Activated CD8-positive, alpha-beta T cell treated with anti-CD3 and anti-CD28 coated beads, Interleukin-2, amount 10 ng/mL, durations not matched to agents 7 days and 5 days (primary cell): ENCODE measurements around the gene ACAD8. TPM values are rescaled to one million over a fixed set of nuclear protein-coding genes. Genes with fewer than 3 reads are reported as not detected.
A peak's percentile ranks its signal among the peaks of the same experiment; 100 is the strongest.
"Not testable (repeated sequence)": the region's sequence is repeated elsewhere in the genome, so short reads cannot be mapped to it uniquely, and the experiment has no call there.

Source experiments
- ATAC-seq: fragments of 150-1000 bp; cut with Tn5 transposase; one replicate; pipeline ENCODE4 v1.10.0; 2021; ENCODE audit warnings: moderate library complexity
- CTCF ChIA-PET: fragments of 350-600 bp; sonication (Branson Sonifier 250); formaldehyde crosslinking; loops from one replicate; lab custom pipeline; 2021; ENCODE audit warnings: antibody characterized with exemption; lab: Charles Lee
- POLR2A ChIA-PET: fragments of 350-600 bp; sonication (Branson Sonifier 250); formaldehyde crosslinking; loops from one replicate; lab custom pipeline; 2021; ENCODE audit warnings: antibody characterized with exemption; lab: Charles Lee
- DNase-seq: peaks from one replicate; pipeline ENCODE4 v3.0.0-alpha.2; 2020
- H3K27ac Mint-ChIP-seq: one replicate; pipeline ENCODE4 v1.8.0; 2021; ENCODE audit warnings: mild to moderate bottlenecking, mixed read lengths
- H3K27me3 Mint-ChIP-seq: one replicate; pipeline ENCODE4 v1.8.0; 2021; ENCODE audit warnings: low read depth, mixed read lengths
- H3K36me3 Mint-ChIP-seq: one replicate; pipeline ENCODE4 v1.8.0; 2021; ENCODE audit warnings: low read depth, mixed read lengths
- H3K4me1 Mint-ChIP-seq: one replicate; pipeline ENCODE4 v1.8.0; 2021; ENCODE audit warnings: low read depth, mixed read lengths
- H3K4me3 Mint-ChIP-seq: one replicate; pipeline ENCODE4 v1.8.0; 2021; ENCODE audit warnings: mild to moderate bottlenecking, mixed read lengths
- H3K9me3 Mint-ChIP-seq: one replicate; pipeline ENCODE4 v1.8.0; 2022; ENCODE audit warnings: mixed read lengths; ENCODE audit not compliant: insufficient read depth
- total RNA-seq, 2 experiments: library from RNA; stranded (reverse); gene quantifications; one replicate each; pipeline ENCODE4 v1.2.3, GENCODE V29; 2021

Gene ACAD8
- total RNA-seq, 2 experiments from 2014 or later: 20.7 to 21.1 TPM

DNA sequence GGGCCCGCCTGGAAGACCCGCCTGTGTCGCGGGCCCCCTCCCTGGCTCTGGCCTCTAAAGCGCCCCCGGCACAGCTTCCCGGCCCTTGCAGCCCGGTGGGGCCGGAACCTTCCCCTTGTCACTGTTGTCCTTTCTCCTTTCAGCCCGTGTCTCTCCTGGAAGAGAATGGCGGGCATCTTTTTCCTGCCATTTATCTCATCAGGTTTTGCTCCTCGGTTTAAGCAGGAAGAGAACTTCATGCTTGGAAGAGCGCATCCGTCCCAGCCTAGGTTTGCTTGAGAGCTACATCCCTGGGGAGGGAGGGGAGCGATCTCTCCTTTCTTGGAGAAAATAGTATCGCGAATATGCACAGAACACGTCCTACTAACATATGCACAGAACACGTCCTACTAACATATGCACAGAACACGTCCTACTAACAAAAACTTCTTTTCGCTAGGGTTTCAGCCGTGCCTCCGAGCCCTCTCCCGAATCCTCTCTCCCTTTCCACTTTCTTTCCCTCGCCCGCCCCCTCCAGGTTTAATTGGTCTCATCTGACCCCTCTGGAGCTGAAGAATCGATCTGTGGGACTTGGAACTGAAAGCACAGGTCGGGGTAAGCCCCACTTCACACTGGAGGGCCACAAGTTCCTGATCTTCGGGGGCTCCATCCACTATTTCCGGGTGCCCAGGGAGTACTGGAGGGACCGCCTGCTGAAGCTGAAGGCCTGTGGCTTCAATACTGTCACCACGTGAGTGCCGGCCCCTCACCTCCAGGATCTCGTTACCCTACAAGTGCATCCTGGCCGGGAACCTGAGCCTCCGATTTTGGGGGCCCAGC is 24.0 kb downstream of the ACAD8 start:
- no peak for DNase-seq
- peaks cover 8% of the 10 kb centered on the region for H3K27me3 Mint-ChIP-seq

GRCh38 chr11:134278356-134278755 is 25.0 kb downstream of the ACAD8 start:
- H3K27ac Mint-ChIP-seq: no peak overlapping the region
- no peak for DNase-seq
- ChIA-PET CTCF (interaction anchor here (0.9 to 1.3 kb wide), 3 partner anchors 15 to 77 kb away, joined by 3 to 4 read pairs (median 4); no protein-coding TSS in a partner anchor), POLR2A (interaction anchor here (0.8 to 1.1 kb wide), 2 partner anchors 15 to 54 kb away, joined by 4 to 6 read pairs; partner anchors contain the start of genes NCAPD3 and VPS26B)
- H3K4me3 Mint-ChIP-seq: no peak overlapping the region
- peaks cover 8% of the 10 kb centered on the region for H3K9me3 Mint-ChIP-seq
- no peak for ATAC-seq
- H3K27me3 Mint-ChIP-seq: peaks cover 8% of the 10 kb centered on the region
- peaks cover 28% of the 10 kb centered on the region for H3K4me1 Mint-ChIP-seq
- peaks cover 9% of the 10 kb centered on the region for H3K36me3 Mint-ChIP-seq

More for the DNA sequence above, 24.0 kb downstream of the ACAD8 start:
- no peak for ATAC-seq
- peaks cover 8% of the 10 kb centered on the region for H3K9me3 Mint-ChIP-seq
- H3K4me1 Mint-ChIP-seq: peaks cover 38% of the 10 kb centered on the region
- H3K36me3 Mint-ChIP-seq: peaks cover 9% of the 10 kb centered on the region
- POLR2A ChIA-PET: interaction anchor here (0.8 to 2.6 kb wide), 3 partner anchors 24 to 53 kb away, joined by 3 to 14 read pairs (median 4); partner anchors contain the start of genes ACAD8, NCAPD3, THYN1 and VPS26B
- CTCF ChIA-PET: interaction anchor here (1.1 to 6.6 kb wide), 3 partner anchors 14 to 33 kb away, joined by 4 to 94 read pairs (median 6); partner anchors contain the start of genes ACAD8 and THYN1
- H3K27ac Mint-ChIP-seq: peak overlapping the region; percentile 34
- peak overlapping the region; percentile 65 for H3K4me3 Mint-ChIP-seq

GRCh38 chr11:134281635-134282034 is 28.3 kb downstream of the ACAD8 start:
- CTCF ChIA-PET, H3K4me3 Mint-ChIP-seq, H3K36me3 Mint-ChIP-seq, DNase-seq, H3K27ac Mint-ChIP-seq, POLR2A ChIA-PET, H3K4me1 Mint-ChIP-seq, H3K27me3 Mint-ChIP-seq, H3K9me3 Mint-ChIP-seq, ATAC-seq: not testable (repeated sequence)

GRCh38 chr11:134282121-134283045 is 29.0 kb downstream of the ACAD8 start:
- ATAC-seq: no peak
- Mint-ChIP-seq H3K36me3 (peaks cover 6% of the 10 kb centered on the region), H3K27ac (no peak overlapping the region), H3K27me3 (peaks cover 5% of the 10 kb centered on the region), H3K4me3 (no peak overlapping the region), H3K9me3 (peaks cover 8% of the 10 kb centered on the region), H3K4me1 (peaks cover 6% of the 10 kb centered on the region)
- DNase-seq: no peak
- POLR2A ChIA-PET: no interaction called here
- CTCF ChIA-PET: interaction anchor here (0.9 kb wide), 1 partner anchor 18 kb away, joined by 3 read pairs; no protein-coding TSS in a partner anchor

DNA sequence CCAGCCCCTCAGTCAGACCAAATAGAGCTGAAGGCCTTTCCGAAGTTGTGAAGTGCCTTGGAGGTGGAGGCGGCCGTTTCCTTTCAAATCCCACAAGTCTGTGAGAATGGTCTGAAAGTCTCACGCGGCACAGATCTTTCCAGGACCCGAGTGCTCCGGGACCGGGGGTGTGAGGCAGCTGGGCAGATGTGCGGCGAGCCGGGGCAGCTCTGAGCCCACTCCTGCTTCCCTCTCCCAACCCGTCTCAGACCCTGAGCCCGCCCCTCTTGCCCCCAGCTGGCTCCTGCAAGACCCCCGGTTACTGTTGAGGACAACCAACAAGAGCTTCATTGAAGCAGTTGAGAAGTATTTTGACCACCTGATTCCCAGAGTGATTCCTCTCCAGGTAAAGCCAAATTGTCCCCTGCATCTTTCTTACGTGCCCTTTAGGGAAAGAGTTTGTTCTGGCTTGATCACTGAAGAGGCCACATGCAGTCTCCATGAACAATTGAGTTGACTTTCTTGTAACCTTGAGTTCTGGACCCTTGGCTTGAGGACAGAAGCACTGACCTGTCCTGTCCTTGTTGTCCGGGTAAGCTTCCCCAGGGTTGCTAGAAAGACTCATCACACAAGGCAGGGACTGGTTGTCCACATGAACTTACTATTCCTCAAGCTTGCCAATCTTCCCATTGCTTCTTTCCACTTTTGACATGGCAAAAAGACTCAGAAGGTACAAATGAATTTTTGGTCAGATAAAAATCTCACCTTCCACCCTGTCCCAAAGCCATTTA is 30.3 kb downstream of the ACAD8 start:
- CTCF ChIA-PET: no interaction called here
- peaks cover 1% of the 10 kb centered on the region for H3K9me3 Mint-ChIP-seq
- no peak for ATAC-seq
- POLR2A ChIA-PET: no interaction called here
- peaks cover 3% of the 10 kb centered on the region for H3K4me1 Mint-ChIP-seq
- H3K36me3 Mint-ChIP-seq: peaks cover 1% of the 10 kb centered on the region
- no peak overlapping the region for H3K4me3 Mint-ChIP-seq
- DNase-seq: no peak
- no peak overlapping the region for H3K27ac Mint-ChIP-seq
- peaks cover 2% of the 10 kb centered on the region for H3K27me3 Mint-ChIP-seq

DNA sequence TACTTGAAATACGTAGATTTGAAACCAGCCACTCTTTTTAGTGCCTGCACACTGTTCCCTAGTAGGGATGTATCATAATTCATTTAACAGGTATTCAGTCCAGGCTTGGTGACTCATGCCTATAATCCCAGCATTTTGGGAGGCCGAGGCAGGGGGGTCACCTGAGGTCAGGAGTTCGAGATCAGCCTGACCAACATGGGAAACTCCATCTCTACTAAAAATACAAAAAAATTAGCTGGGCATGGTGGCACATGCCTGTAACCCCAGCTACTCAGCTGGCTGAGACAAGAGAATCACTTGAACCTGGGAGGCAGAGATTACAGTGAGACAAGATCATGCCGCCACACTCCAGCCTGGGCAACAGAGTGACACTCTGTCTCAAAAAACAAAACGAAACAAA is 31.0 kb downstream of the ACAD8 start:
- CTCF ChIA-PET, H3K27me3 Mint-ChIP-seq, H3K27ac Mint-ChIP-seq, ATAC-seq, H3K9me3 Mint-ChIP-seq, H3K36me3 Mint-ChIP-seq, H3K4me3 Mint-ChIP-seq, POLR2A ChIA-PET, DNase-seq, H3K4me1 Mint-ChIP-seq: not testable (repeated sequence)

DNA sequence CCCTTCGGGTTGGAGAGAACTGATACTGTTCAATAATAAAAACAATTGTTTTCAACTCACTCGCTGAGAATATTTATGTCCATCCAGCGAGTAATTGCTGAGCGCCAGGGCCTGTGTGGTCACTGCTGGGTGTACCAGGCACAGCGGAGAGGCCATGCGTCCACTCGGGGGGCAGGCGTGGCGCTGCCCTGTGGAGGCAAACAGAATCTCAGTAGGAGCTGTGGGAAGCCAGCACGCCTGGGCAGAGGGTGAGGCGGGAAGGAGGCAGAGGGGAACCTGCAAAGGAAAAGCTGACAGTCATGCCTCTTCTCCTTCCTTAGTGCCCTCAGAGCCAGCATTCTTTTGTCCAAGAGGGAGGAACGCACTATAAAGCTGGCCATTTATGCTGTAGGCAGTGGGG is 34.2 kb downstream of the ACAD8 start:
- POLR2A ChIA-PET: interaction anchor here (0.7 kb wide), 1 partner anchor 14 kb away, joined by 3 read pairs; no protein-coding TSS in a partner anchor
- Mint-ChIP-seq H3K4me1 (no peaks in the 10 kb centered on the region), H3K27ac (no peak overlapping the region), H3K4me3 (no peak overlapping the region), H3K9me3 (no peaks in the 10 kb centered on the region), H3K36me3 (no peaks in the 10 kb centered on the region), H3K27me3 (no peaks in the 10 kb centered on the region)
- no peak for DNase-seq
- CTCF ChIA-PET: interaction anchor here (1.2 kb wide), 1 partner anchor 8 kb away, joined by 3 read pairs; no protein-coding TSS in a partner anchor
- ATAC-seq: no peak

DNA sequence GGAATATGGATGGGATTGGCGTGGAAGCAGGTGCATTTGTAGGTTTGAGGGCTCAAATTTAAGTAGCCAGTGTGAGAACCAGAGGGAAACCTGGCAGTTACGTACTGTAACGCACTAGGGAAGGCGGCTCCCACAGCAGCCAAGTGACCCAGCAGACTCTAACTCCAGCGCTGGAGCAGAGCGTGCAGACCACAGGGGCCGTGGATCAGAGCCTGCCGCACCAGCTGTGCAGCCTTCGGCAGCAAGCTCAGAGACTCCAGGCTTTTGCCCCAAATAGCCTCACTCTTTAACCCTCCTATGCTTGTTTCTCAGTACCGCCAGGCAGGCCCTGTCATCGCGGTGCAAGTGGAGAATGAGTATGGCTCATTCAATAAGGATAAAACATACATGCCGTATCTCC is 35.1 kb downstream of the ACAD8 start:
- ChIA-PET CTCF (no interaction called here), POLR2A (no interaction called here)
- H3K27me3 Mint-ChIP-seq: no peaks in the 10 kb centered on the region
- H3K4me3 Mint-ChIP-seq: no peak overlapping the region
- no peak for DNase-seq
- no peaks in the 10 kb centered on the region for H3K36me3 Mint-ChIP-seq
- H3K4me1 Mint-ChIP-seq: no peaks in the 10 kb centered on the region
- H3K27ac Mint-ChIP-seq: no peak overlapping the region
- H3K9me3 Mint-ChIP-seq: no peaks in the 10 kb centered on the region
- no peak for ATAC-seq

- no peak for DNase-seq
- H3K36me3 Mint-ChIP-seq: no peaks in the 10 kb centered on the region
- H3K27me3 Mint-ChIP-seq: no peaks in the 10 kb centered on the region
- ChIA-PET POLR2A (no interaction called here), CTCF (no interaction called here)
- H3K9me3 Mint-ChIP-seq: no peaks in the 10 kb centered on the region
- no peak overlapping the region for H3K4me3 Mint-ChIP-seq
- no peaks in the 10 kb centered on the region for H3K4me1 Mint-ChIP-seq
- ATAC-seq: no peak
- H3K27ac Mint-ChIP-seq: no peak overlapping the region
These were observed 35.8 kb downstream of the ACAD8 start for GRCh38 chr11:134289167-134289566.

GRCh38 chr11:134289789-134290188 is 36.4 kb downstream of the ACAD8 start:
- DNase-seq: no peak
- CTCF ChIA-PET: no interaction called here

DNA sequence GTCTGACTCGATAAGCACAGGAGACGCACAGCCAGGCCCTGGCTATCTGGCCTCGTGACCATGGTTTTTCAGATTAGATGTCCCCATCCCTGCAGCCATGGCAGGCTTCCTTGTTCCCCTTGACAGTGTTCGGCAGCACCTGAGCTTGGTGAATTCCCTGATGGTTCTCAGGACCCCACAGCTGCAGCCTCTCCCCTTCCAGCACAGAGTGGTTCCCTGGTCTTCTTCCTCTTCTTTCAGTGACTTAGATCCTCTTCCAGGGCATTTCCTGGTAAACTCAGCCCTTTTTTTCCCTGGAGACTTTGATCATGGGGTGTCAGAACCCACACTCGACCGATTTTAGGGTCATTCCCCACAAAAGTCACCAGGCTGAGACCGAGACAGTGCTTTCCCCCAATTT is 37.3 kb downstream of the ACAD8 start:
- H3K27ac Mint-ChIP-seq: no peak overlapping the region
- ATAC-seq (no peak), DNase-seq (no peak)
- no peaks in the 10 kb centered on the region for H3K4me1 Mint-ChIP-seq
- H3K9me3 Mint-ChIP-seq: no peaks in the 10 kb centered on the region
- POLR2A ChIA-PET: no interaction called here
- CTCF ChIA-PET: no interaction called here
- no peaks in the 10 kb centered on the region for H3K36me3 Mint-ChIP-seq
- no peaks in the 10 kb centered on the region for H3K27me3 Mint-ChIP-seq
- no peak overlapping the region for H3K4me3 Mint-ChIP-seq

More at GRCh38 chr11:134289789-134290188, 36.4 kb downstream of the ACAD8 start:
- no peak for ATAC-seq
- POLR2A ChIA-PET: no interaction called here
- no peaks in the 10 kb centered on the region for H3K27me3 Mint-ChIP-seq
- H3K36me3 Mint-ChIP-seq: no peaks in the 10 kb centered on the region
- no peak overlapping the region for H3K4me3 Mint-ChIP-seq
- no peaks in the 10 kb centered on the region for H3K4me1 Mint-ChIP-seq
- no peaks in the 10 kb centered on the region for H3K9me3 Mint-ChIP-seq
- H3K27ac Mint-ChIP-seq: no peak overlapping the region
